GM18505 (cell line): ENCODE measurements around the gene CCDC50.

Experiments used
- ATAC-seq: cut with Tn5 transposase; IDR thresholded peaks from one replicate; pipeline ENCODE4 v1.9.1; 2021; ENCODE audit not compliant: unreplicated experiment
- POLR2A ChIP-seq: IDR thresholded peaks from 4 replicates; pipeline ENCODE4 v1.6.1; 2011; ENCODE audit warnings: borderline replicate concordance; ENCODE audit not compliant: insufficient read depth, insufficient read length; ENCODE audit errors: extremely low read depth

CCDC50 gene

GRCh38 chr3:191368755-191369615 lies 39.8 kb downstream of the CCDC50 start:
- no peak for ATAC-seq

GRCh38 chr3:191369616-191370010 lies 40.4 kb downstream of the CCDC50 start:
- ATAC-seq, result no peak
- no peak for TF ChIP-seq POLR2A

More at GRCh38 chr3:191368755-191369615, 39.8 kb downstream of the CCDC50 start:
- TF ChIP-seq POLR2A, result no peak

DNA sequence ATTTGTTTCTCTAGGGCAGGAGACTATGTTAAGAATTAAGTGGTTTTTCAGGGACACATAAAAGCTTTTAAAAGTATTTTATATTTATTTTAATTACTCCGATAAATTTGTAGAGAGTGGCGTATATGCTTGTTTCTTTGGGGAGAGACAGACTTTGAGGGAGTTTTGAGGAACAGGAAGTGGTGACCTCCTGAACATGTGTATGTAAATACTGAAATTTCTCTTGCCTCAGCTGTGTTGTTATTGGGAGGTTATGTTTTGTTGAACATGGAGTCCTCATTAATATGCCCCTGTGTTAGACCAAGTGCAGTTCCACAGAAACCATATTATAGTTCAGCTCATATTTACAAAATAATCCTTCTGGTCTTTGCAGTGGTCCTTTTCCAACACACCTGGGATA lies 42.9 kb downstream of the CCDC50 start:
- no peak for ATAC-seq
- TF ChIP-seq POLR2A, result no peak

DNA sequence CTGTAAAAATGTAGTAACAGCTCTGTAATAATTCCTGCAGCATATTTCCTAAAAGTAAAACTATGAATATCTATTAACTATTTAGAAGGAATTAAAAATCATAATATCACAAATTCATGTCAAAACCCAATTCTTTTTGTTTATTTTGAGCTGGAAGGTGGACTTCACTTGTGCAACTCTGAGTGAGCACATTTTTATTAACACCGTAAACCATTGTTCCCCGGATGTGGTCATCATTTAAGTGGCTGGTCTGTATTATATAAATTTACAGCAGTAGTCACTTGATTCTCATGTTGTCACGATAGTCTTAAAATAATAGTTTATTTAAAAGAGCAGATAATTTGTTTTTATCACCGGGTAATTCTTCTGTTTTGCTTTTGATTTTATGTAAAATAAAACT lies 44.1 kb downstream of the CCDC50 start:
- ATAC-seq, result no peak
- no peak for TF ChIP-seq POLR2A

DNA sequence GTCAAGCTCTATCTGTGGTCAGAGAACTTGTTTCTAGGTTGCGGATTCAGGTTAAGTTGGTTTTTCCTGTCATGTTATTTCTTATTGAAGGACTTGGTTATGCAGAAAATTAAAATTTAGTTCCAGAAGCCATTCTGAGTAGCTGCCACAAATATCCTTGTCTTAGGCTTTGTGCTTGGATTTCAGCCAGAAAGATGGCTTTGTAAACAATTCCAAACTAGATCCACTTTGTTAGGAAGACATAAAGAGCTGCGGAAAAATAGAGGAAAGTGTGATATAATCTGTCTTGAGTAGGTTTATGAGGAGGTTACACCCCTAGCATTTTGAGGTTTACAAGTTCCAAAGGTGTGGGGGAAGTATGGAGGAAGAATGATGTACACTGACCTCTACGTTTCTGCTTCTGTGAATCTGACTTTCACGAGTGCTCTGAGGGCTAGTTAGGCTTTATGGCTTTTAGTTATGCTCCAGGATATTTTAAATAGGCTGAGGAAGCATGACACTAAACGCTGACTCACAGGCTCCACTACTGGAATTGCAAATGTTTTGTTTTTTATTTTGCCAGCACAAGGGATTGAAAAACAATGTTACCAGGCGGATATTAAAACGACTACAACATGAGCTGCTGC lies 47.4 kb downstream of the CCDC50 start:
- no peak for ATAC-seq
- no peak for TF ChIP-seq POLR2A

- no peak for ATAC-seq
- no peak for TF ChIP-seq POLR2A
Observed at GRCh38 chr3:191378142-191378812, 49.1 kb downstream of the CCDC50 start.

GRCh38 chr3:191379446-191379845 lies 50.3 kb downstream of the CCDC50 start:
- ATAC-seq, result no peak
- TF ChIP-seq POLR2A, result no peak

- ATAC-seq, result no peak
- TF ChIP-seq POLR2A, result no peak
Observed at GRCh38 chr3:191380001-191380400, 50.8 kb downstream of the CCDC50 start.

DNA sequence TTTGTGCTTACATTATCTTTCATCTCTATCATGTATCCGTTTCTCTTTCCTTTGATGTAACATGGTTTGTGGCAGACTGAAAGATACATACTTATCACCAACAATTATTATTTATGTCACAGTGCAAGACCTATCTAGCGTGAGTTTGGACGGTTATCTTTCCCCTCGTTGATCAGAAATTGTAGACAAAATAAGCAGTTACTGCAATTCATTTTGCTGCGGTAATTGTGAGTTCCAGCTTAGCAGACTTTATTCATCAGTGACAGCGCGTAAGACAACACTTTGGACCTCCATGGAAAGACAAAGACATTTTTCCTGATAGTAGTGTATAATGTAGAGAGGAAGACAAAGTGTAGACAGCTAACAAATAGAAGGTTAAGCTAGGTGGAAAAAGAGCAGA lies 52.1 kb downstream of the CCDC50 start:
- ATAC-seq, result no peak
- no peak for TF ChIP-seq POLR2A

DNA sequence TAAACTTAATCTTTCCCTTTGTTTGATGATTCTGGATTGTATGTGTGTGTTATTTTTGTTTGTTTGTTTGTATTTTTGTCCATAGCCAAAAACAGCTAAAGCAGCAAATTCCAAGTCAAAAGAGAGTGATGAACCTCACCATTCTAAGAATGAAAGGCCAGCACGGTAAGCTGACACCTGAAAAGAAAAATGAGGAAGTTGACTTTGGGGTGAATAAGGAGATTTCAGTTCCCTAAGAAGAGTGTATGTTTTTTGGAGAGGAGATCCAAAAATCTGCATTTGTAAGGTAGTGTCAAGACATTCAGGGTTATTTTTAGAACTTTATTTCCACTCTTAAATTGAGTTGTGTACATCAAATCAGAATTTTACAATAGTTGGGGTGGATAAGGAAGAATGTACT lies 53.5 kb downstream of the CCDC50 start:
- TF ChIP-seq POLR2A, result no peak
- ATAC-seq, result no peak

- TF ChIP-seq POLR2A, result no peak
Observed at GRCh38 chr3:191383124-191383523, 53.9 kb downstream of the CCDC50 start.

GRCh38 chr3:191385101-191385500 lies 55.9 kb downstream of the CCDC50 start:
- no peak for ATAC-seq
- TF ChIP-seq POLR2A, result no peak

More at GRCh38 chr3:191383124-191383523, 53.9 kb downstream of the CCDC50 start:
- no peak for ATAC-seq

- TF ChIP-seq POLR2A, result no peak
- ATAC-seq, result no peak
Observed at GRCh38 chr3:191387441-191388077, 58.4 kb downstream of the CCDC50 start.
